ENCODE results near the gene ARHGAP28.

GRCh38 chr18:6764382-6764781 is 34.9 kb downstream of the ARHGAP28 start:
- no peak for TF ChIP-seq POLR2AphosphoS5 (IDR thresholded peaks at IDR 0.05)
- TF ChIP-seq SMC3 (conservative IDR thresholded peaks at IDR 0.05; ENCODE audit: poor library complexity): no peak
- no peak for TF ChIP-seq CTCF (IDR thresholded peaks at IDR 0.05; ENCODE audit: poor library complexity, severe bottlenecking)

Data from neural cell (in vitro differentiated cells).